Left lobe of liver (tissue), 2 donors: ENCODE results near the gene LRRN4. TPM values are rescaled to one million over a fixed set of nuclear protein-coding genes. Genes with fewer than 3 reads are reported as not detected.
A peak's percentile ranks its signal among the peaks of the same experiment; 100 is the strongest.

ENCODE experiments used
- ATAC-seq: fragments of 200-7000 bp; cut with Tn5 transposase; one replicate; pipeline ENCODE4 v1.9.1; 2020; ENCODE audit warnings: mild to moderate bottlenecking, moderate library complexity
- DNase-seq: peaks from one replicate; pipeline ENCODE4 v3.0.0-alpha.2; 2020; ENCODE audit warnings: low spot score
- total RNA-seq: library from RNA; stranded (reverse); gene quantifications from one replicate; pipeline ENCODE4 v1.2.1, GENCODE V29; 2021
- donor health status: DM: no; HTN: no; CAD: no; lungs with moderate emphysema.
- donor health status: DM: no; HTN: yes; CAD: no.

Gene LRRN4
- total RNA-seq, result 0.40 TPM

- ATAC-seq (no peak), DNase-seq (no peak)
Observed at GRCh38 chr20:6053776-6054688, at the start of gene LRRN4. LRRN4 (minus strand) TSS chr20:6054060; CDS start chr20:6052799, 1,261 bp downstream.

GRCh38 chr20:6103301-6103700, 49.4 kb upstream of the LRRN4 start:
- DNase-seq, result no peak
- no peak for ATAC-seq

- ATAC-seq (no peak), DNase-seq (no peak)
Observed at GRCh38 chr20:6101346-6101745, 47.5 kb upstream of the LRRN4 start.

GRCh38 chr20:6100246-6100645, 46.4 kb upstream of the LRRN4 start:
- no peak for DNase-seq
- ATAC-seq, result no peak

- ATAC-seq, result no peak
- DNase-seq, result no peak
Observed at GRCh38 chr20:6099819-6100218, 46.0 kb upstream of the LRRN4 start.

GRCh38 chr20:6095409-6095808, 41.5 kb upstream of the LRRN4 start:
- no peak for DNase-seq

GRCh38 chr20:6094565-6094964, 40.7 kb upstream of the LRRN4 start:
- ATAC-seq (no peak), DNase-seq (no peak)

More at GRCh38 chr20:6095409-6095808, 41.5 kb upstream of the LRRN4 start:
- peak; percentile 66 for ATAC-seq

GRCh38 chr20:6094063-6094462, 40.2 kb upstream of the LRRN4 start:
- no peak for DNase-seq
- no peak for ATAC-seq

- ATAC-seq, result no peak
- no peak for DNase-seq
Observed at GRCh38 chr20:6091661-6092060, 37.8 kb upstream of the LRRN4 start.

- DNase-seq, result no peak
- ATAC-seq, result no peak
Observed at GRCh38 chr20:6086868-6087267, 33.0 kb upstream of the LRRN4 start.

GRCh38 chr20:6083926-6084325, 30.1 kb upstream of the LRRN4 start:
- DNase-seq, result no peak
- ATAC-seq, result no peak

GRCh38 chr20:6081236-6081635, 27.4 kb upstream of the LRRN4 start:
- no peak for DNase-seq
- no peak for ATAC-seq

- no peak for DNase-seq
- ATAC-seq, result no peak
Observed at GRCh38 chr20:6079016-6079415, 25.2 kb upstream of the LRRN4 start.

GRCh38 chr20:6075428-6076219, 21.8 kb upstream of the LRRN4 start:
- ATAC-seq, result peak; percentile 59

GRCh38 chr20:6074784-6075183, 20.9 kb upstream of the LRRN4 start:
- no peak for DNase-seq
- ATAC-seq, result no peak

More at GRCh38 chr20:6075428-6076219, 21.8 kb upstream of the LRRN4 start:
- no peak for DNase-seq

- peak; percentile 56 for DNase-seq
- peak; percentile 84 for ATAC-seq
Observed at GRCh38 chr20:6074145-6074561, 20.3 kb upstream of the LRRN4 start.

- DNase-seq (no peak), ATAC-seq (no peak)
Observed at GRCh38 chr20:6070829-6071695, 17.2 kb upstream of the LRRN4 start.

- ATAC-seq, result peak; percentile 81
- DNase-seq, result peak; percentile 83
Observed at GRCh38 chr20:6069669-6070068, 15.8 kb upstream of the LRRN4 start.

GRCh38 chr20:6067763-6068318, 14.0 kb upstream of the LRRN4 start:
- ATAC-seq, result peak; percentile 78

GRCh38 chr20:6066582-6066981, 12.7 kb upstream of the LRRN4 start:
- DNase-seq (no peak), ATAC-seq (no peak)

More at GRCh38 chr20:6067763-6068318, 14.0 kb upstream of the LRRN4 start:
- DNase-seq, result peak; percentile 67
